CMK (cell line): ENCODE results near the gene HYI.
"Not testable (repeated sequence)": the region's sequence is repeated elsewhere in the genome, so short reads cannot be mapped to it uniquely, and the experiment has no call there.

ENCODE experiments used
- DNase-seq: peaks from one replicate; pipeline ENCODE4 v3.0.0-alpha.2; 2010; ENCODE audit warnings: low read depth

Gene HYI, protein sequence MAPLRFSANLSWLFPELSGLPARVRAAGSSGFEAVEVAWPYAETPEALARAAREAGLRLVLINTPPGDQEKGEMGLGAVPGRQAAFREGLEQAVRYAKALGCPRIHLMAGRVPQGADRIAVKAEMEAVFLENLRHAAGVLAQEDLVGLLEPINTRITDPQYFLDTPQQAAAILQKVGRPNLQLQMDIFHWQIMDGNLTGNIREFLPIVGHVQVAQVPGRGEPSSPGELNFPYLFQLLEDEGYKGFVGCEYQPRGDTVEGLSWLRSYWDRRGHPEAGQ

GRCh38 chr1:43453442-43454269 lies at the start of gene HYI:
Gene HYI, minus strand, starts transcription at chr1:43453931. Its CDS starts 138 bp downstream, at chr1:43453793.
- no peak for DNase-seq

DNA sequence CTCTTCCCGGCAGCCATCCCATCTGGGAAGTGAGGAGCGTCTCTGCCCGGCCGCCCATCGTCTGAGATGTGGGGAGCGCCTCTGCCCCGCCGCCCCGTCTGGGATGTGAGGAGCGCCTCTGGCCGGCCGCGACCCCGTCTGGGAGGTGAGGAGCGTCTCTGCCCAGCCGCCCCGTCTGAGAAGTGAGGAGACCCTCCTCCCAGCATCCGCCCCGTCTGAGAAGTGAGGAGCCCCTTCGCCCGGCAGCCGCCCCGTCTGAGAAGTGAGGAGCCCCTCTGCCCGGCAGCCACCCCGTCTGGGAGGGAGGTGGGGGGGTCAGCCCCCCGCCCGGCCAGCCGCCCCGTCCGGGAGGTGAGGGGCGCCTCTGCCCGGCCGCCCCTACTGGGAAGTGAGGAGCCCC lies 48.1 kb upstream of the HYI start:
- DNase-seq = not testable (repeated sequence)

DNA sequence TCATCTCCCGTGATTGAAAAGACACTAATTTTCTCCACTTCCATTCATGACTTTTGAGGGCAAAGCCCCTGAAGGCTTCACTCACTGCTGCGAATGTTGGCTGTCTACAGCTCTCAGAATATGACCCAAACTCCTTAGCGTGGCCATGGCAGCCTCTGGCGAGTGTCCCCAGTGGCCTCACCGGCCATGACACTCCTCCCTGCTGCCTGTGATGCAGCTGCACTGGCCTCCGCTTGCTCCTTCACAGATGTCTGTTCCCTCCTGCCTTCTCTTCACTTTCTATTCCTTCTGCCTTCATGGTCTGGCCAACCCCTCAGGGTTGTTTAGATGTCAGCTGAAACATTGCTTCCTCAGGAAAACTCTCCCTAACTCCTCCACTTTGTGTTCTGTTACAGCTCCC lies 46.2 kb upstream of the HYI start:
- no peak for DNase-seq

- DNase-seq = peak; percentile 3
These were observed 41.5 kb upstream of the HYI start for GRCh38 chr1:43495204-43495603.

DNA sequence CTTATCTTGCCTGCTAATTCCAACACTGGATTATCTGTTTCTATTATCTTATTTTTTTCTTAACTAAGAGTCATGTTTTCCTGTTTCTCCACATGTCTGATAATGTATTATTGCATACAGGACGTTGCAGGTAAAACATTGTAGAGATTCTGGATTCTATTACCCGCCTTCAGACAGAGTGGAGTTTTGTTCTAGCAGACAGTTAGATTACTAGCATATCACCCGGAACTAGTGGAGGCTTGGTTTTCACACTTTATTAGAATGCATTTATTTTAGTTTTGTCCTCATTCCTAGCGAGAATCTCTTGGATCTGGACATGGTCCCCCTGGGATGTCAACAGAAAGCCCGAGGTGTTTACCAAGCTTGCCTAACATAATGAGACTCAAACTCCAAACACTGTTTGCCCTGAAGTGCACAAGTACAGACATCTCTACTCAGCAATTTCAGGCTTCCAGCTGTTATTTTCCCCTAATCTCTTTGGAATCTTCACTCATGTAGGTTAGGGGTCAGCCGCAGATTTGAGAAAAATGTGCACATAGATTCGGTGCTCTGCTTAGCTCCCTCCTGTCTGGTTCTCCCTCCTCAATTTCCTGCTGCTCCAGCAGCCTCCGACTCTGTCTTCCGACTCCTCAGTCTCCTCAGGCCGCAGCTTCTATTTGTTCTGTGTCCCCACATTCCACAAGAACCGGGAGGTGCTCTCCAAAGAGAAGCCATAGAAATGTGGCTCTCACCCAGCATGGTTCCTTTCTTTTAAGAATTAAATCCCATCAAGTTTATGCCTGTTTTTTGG lies 40.1 kb upstream of the HYI start:
- DNase-seq = no peak

DNA sequence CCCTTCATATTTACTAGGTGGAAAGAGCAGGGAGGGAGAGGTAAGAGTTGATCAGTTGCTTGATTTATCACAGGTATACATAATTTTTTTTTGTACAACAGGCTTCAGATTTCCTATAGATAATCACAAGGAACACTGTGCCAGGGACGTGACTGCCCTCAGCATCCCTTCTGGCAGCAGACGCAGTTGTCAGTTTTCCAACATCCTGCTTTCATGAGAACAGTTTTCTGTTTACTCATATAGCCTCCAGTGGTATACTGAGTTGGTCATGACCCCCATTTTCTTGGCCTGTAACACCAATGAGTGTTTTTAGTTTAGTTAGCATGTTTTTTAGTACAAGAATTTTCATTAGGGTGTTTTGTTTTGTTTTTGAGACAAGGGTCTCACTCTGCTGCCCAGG lies 39.1 kb upstream of the HYI start:
- DNase-seq = no peak

- no peak for DNase-seq
These were observed 37.3 kb upstream of the HYI start for GRCh38 chr1:43491061-43491460.

- no peak for DNase-seq
These were observed 34.4 kb upstream of the HYI start for GRCh38 chr1:43488165-43488564.

GRCh38 chr1:43484367-43484766 lies 30.6 kb upstream of the HYI start:
- DNase-seq = no peak

- DNase-seq = no peak
These were observed 28.5 kb upstream of the HYI start for GRCh38 chr1:43482215-43482614.

DNA sequence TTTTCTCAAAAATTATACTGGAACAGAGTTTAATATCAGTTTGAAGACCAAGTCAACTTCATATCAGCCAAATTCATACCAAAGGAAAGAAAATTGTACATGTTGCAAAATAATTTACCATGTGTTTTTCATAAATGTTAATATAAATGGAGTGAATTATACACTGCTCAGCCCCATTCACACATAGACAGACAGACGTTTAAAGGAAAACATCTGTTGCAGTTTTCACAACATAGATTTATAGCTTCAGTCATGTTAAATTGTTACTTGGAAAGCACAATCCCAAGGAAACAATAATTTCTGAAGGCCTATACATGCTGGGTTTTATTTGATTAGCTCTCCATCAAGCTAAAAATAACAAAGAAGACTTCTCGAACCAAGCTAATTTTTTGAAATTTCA lies 27.8 kb upstream of the HYI start:
- DNase-seq = no peak

GRCh38 chr1:43479414-43479813 lies 25.7 kb upstream of the HYI start:
- DNase-seq = no peak

GRCh38 chr1:43477716-43478115 lies 24.0 kb upstream of the HYI start:
- DNase-seq = no peak

- not testable (repeated sequence) for DNase-seq
These were observed 22.1 kb upstream of the HYI start for GRCh38 chr1:43475611-43476401.

- no peak for DNase-seq
These were observed 19.7 kb upstream of the HYI start for GRCh38 chr1:43473463-43473862.

GRCh38 chr1:43472463-43473151 lies 18.9 kb upstream of the HYI start:
- not testable (repeated sequence) for DNase-seq

DNA sequence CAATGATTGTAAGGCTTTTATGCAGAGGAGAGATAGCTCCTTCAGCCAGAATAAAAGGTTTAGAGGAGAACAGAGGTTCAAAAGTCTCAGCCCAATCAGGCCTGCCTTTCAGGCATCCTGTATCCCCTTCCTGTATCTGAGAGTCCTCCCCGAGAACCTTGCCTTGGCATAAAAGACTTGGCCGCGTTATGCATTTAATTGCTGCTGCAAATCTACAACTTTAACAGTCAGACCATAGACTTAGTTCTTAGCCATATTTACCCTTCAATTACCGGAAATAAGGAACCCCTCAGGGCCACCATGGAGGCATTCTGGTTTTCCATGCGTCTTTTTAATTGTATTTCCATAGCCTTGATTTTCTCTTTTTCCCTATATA lies 18.3 kb upstream of the HYI start:
- no peak for DNase-seq

- no peak for DNase-seq
These were observed 16.2 kb upstream of the HYI start for GRCh38 chr1:43469932-43470331.

DNA sequence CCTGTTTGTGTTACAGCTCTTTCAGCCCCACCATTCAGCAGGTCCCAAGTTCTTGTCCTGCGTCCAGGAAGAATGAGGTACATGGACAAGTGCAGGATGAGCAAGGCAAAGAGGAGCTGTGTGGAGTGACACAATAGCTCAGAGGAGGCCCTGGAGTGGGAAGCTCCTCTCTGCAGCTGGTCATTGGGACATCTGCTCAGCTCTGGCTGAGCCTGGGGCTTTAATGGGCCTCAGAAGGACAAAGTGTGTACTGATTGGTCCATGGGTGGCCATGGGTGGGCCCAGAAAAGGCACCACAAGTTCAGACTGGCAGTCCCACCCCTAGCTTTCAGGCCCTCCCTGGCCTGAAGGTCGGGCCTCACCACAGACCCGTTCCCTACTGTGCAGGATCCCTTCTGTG lies 14.7 kb upstream of the HYI start:
- no peak for DNase-seq

DNA sequence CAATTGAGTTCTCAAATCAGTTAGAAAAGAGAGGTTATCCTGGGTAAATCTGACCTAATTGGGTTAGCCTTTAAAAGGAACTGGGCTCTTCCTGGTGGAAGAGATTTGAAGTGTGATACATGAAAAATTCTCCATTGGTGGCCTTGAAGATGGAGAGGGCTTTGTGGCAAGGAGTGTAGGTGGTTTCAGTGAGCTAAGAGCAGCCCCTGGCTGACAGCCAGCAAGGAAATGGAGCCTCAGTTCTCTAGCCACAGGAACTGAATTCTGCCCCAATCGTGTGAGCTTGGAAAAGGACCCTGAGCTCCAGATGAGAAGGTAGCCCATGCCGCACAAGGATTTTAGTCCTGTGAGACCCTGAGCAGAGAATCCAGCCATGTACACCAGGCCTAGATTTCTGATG lies 12.7 kb upstream of the HYI start:
- no peak for DNase-seq

- no peak for DNase-seq
These were observed 11.9 kb upstream of the HYI start for GRCh38 chr1:43465505-43466067.
